Esophagus muscularis mucosa (tissue), 4 donors: Measurements from ENCODE around the gene MAGEA1.

Experiments
- CTCF ChIP-seq, 3 experiments: fragments of 200-600 bp in 2 of 3; fragments of 450-650 bp in 1 of 3; sonication (generic) in 2 of 3; IDR thresholded peaks; one replicate each; pipeline ENCODE4 v1.5.1; 2017 to 2019; ENCODE audit warnings: antibody characterized with exemption in 3 of 3, mild to moderate bottlenecking in 2 of 3, moderate library complexity in 1 of 3
- EP300 ChIP-seq: sonication (generic); formaldehyde crosslinking; IDR thresholded peaks from one replicate; pipeline ENCODE4 v1.6.1; 2017; ENCODE audit warnings: antibody characterized with exemption
- POLR2A ChIP-seq: fragments of 450-650 bp; IDR thresholded peaks from one replicate; pipeline ENCODE4 v1.6.1; 2017; ENCODE audit warnings: antibody characterized with exemption, moderate library complexity, mild to moderate bottlenecking, low read depth
- POLR2AphosphoS5 ChIP-seq, 2 donors: sonication (generic); formaldehyde crosslinking; IDR thresholded peaks; one replicate each; pipeline ENCODE4 v1.6.1; 2017; ENCODE audit warnings: antibody characterized with exemption in 2 of 2

DNA sequence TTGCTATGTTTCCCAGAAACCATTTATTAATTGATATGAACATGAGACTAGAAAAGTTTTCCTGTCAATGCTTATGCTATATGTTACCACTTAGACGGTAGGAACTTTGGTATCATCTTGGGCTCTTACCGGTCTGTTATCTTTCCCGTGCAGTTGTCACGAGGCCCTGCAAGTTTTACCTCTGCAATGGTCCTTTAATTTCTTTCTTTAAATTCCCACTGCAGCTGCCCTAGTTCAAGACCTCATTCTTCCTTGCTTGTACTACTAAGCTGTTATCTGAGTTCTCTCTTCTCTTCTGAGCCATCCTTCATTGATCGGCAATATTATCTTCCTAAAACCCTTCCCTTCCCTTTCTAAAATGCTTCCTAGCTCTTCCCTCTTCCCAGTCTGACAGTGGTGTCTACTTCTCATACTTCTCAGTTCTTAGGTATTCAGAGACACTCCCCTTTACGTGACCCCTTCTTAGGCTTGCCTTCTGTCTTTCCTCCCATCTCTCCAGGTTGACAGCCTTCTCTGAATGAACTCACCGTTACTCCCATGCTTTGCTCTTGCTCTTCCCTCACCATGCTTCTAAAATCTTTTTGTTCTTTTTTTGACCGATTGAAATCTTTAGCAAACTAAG lies 27.5 kb downstream of the MAGEA1 start:
- TF ChIP-seq CTCF (IDR thresholded peaks at IDR 0.05) = no peak
- no peak for TF ChIP-seq POLR2AphosphoS5 (IDR thresholded peaks at IDR 0.05)
- no peak for TF ChIP-seq POLR2A
- no peak for TF ChIP-seq EP300
